Keratinocyte (primary cell): ENCODE measurements around the gene USP54.

Experiments used
- CTCF ChIP-seq, 3 experiments: IDR thresholded peaks in 1 of 3; conservative IDR thresholded peaks in 1 of 3; optimal IDR thresholded peaks in 1 of 3; 2 replicates in 2 of 3; 3 replicates in 1 of 3; pipeline versions ENCODE3 to v1.5.1; 2011; ENCODE audit warnings: low read length in 3 of 3, mild to moderate bottlenecking in 3 of 3, moderate library complexity in 2 of 3, control low read depth in 1 of 3, inconsistent platforms in 1 of 3; ENCODE audit not compliant: insufficient read depth in 2 of 3; ENCODE audit errors: extremely low read depth in 1 of 3
- EZH2 ChIP-seq: IDR thresholded peaks from one replicate; pipeline ENCODE4 v1.6.1; 2012; ENCODE audit warnings: inconsistent platforms, mild to moderate bottlenecking, low read length, moderate library complexity

GRCh38 chr10:73627300-73627699 is 36.2 kb upstream of the USP54 start:
- TF ChIP-seq CTCF (optimal IDR thresholded peaks at IDR 0.05 in 1 of 3, IDR thresholded peaks at IDR 0.05 in 1 of 3, conservative IDR thresholded peaks at IDR 0.05 in 1 of 3; ENCODE audit: extremely low read depth in 1 of 3, insufficient read depth in 2 of 3, low read length in 3 of 3) = no peak
- TF ChIP-seq EZH2 = no peak
